Measurements from ENCODE around the gene PPCDC. TPM values are rescaled to one million over a fixed set of nuclear protein-coding genes. Genes with fewer than 3 reads are reported as not detected.

Gene PPCDC
- total RNA-seq, 1 donor from 2014 or later = 19.1 TPM

- peaks cover 42% of the 10 kb centered on the region for H3K27me3 Mint-ChIP-seq
- no peak overlapping the region for H3K27ac Mint-ChIP-seq
- no peaks in the 10 kb centered on the region for H3K9me3 Mint-ChIP-seq
- TF ChIP-seq, protein P1, sequence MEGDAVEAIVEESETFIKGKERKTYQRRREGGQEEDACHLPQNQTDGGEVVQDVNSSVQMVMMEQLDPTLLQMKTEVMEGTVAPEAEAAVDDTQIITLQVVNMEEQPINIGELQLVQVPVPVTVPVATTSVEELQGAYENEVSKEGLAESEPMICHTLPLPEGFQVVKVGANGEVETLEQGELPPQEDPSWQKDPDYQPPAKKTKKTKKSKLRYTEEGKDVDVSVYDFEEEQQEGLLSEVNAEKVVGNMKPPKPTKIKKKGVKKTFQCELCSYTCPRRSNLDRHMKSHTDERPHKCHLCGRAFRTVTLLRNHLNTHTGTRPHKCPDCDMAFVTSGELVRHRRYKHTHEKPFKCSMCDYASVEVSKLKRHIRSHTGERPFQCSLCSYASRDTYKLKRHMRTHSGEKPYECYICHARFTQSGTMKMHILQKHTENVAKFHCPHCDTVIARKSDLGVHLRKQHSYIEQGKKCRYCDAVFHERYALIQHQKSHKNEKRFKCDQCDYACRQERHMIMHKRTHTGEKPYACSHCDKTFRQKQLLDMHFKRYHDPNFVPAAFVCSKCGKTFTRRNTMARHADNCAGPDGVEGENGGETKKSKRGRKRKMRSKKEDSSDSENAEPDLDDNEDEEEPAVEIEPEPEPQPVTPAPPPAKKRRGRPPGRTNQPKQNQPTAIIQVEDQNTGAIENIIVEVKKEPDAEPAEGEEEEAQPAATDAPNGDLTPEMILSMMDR (conservative IDR thresholded peaks at IDR 0.05) = no peak
- no peak for DNase-seq (ENCODE audit: extremely low spot score, unreplicated experiment)
- peaks cover 15% of the 10 kb centered on the region for H3K4me1 Mint-ChIP-seq (ENCODE audit: unreplicated experiment)
- H3K36me3 Mint-ChIP-seq = peaks cover 4% of the 10 kb centered on the region
- no peak overlapping the region for H3K4me3 Mint-ChIP-seq
Observed at GRCh38 chr15:74994236-74994635, 29.2 kb upstream of the PPCDC start.

DNA sequence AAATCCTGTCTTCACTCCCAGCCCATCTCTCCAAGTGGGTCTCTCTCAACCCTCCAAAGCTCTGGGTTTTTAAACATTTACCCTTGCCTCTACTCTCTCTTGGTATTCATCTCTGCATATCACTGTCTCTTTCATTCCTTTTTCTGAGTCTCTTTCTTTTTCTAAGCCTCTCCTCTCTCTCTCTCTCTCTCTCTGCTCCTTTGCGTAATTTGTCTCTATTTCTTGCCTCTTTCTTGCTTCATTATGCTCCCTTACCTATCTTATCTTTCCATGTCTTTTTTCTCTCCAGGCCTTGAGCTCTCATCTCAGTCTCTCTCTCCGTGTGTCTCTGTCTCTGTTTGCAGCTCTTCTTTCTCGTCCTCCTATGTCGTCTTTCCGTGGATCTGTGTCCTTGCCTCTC, 28.7 kb upstream of the PPCDC start:
- H3K27me3 Mint-ChIP-seq = peaks cover 37% of the 10 kb centered on the region
- H3K9me3 Mint-ChIP-seq = no peaks in the 10 kb centered on the region
- H3K4me3 Mint-ChIP-seq = peak overlapping the region; percentile 86
- H3K27ac Mint-ChIP-seq = no peak overlapping the region
- peaks cover 15% of the 10 kb centered on the region for H3K4me1 Mint-ChIP-seq (ENCODE audit: unreplicated experiment)
- DNase-seq (ENCODE audit: extremely low spot score, unreplicated experiment) = no peak
- peaks cover 4% of the 10 kb centered on the region for H3K36me3 Mint-ChIP-seq
- TF ChIP-seq, protein P1 (conservative IDR thresholded peaks at IDR 0.05) = no peak

GRCh38 chr15:74995182-74995778, 28.1 kb upstream of the PPCDC start, which contains the start of gene SCAMP5:
Gene SCAMP5 (plus strand): TSS chr15:74995563. CDS start chr15:75011840, 16,277 bp downstream.
- TF ChIP-seq, protein P1 (conservative IDR thresholded peaks at IDR 0.05) = no peak
- Mint-ChIP-seq H3K4me3 (peak within 1 kb of the TSS; percentile 86), H3K36me3 (peaks cover 4% of the 10 kb centered on the region), H3K9me3 (no peaks in the 10 kb centered on the region), H3K4me1 (ENCODE audit: unreplicated experiment) (peaks cover 15% of the 10 kb centered on the region), H3K27me3 (peaks cover 34% of the 10 kb centered on the region), H3K27ac (peak within 1 kb of the TSS; percentile 73)
- DNase-seq (ENCODE audit: extremely low spot score, unreplicated experiment) = peak; percentile 97

DNA sequence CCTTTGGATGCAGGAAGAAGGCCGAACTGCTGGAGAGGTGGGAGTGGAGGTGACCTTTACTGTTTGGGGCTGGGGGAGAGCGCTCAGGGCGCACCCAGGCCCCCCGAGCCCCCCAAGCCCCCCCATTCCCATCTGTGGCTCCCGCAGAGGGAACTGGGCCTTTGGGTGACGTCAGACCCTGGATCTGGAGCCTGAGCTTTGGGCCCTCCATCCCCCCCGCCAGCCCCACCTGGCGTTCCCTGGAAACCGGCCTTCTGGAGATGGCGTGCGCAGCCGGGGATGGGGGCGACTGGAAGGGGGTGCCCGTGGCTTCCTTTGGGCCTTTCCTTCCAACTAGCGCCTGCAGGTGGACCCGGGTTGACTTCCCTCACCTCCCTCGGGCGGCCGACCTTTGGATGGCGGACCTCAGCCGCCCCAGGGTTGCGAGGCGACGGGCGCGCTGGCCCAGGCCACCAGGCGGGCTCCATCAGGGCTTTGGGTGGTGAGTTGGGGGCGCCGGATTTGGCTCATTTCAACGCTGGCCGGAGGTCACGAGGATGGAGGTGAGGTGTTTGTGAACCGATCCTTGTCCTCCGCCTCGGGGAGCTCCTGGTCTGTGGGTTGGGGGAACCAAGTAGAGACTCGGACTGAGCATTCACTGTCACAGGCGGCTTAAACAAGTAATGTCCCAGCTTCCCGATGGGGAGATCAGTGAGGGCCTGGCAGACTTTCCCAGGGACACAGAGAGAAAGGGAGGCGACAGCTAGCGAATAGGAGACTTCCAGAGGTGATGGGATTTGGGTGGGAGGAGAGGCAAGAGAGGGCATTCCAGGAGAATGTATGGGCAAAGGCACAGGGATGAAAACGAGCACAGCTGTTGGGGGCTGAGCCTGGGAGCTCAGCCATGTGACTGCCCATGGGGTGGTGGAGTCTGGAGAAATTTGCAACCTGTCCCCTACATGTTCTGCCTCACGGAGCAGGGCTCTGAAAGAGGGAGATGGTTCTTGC, 27.3 kb upstream of the PPCDC start:
- Mint-ChIP-seq H3K36me3 (peaks cover 4% of the 10 kb centered on the region), H3K27me3 (peaks cover 29% of the 10 kb centered on the region), H3K27ac (peak overlapping the region; percentile 73), H3K4me1 (ENCODE audit: unreplicated experiment) (peaks cover 15% of the 10 kb centered on the region), H3K4me3 (peak overlapping the region; percentile 86), H3K9me3 (no peaks in the 10 kb centered on the region)
- TF ChIP-seq, protein P1 (conservative IDR thresholded peaks at IDR 0.05) = no peak
- no peak for DNase-seq (ENCODE audit: extremely low spot score, unreplicated experiment)

DNA sequence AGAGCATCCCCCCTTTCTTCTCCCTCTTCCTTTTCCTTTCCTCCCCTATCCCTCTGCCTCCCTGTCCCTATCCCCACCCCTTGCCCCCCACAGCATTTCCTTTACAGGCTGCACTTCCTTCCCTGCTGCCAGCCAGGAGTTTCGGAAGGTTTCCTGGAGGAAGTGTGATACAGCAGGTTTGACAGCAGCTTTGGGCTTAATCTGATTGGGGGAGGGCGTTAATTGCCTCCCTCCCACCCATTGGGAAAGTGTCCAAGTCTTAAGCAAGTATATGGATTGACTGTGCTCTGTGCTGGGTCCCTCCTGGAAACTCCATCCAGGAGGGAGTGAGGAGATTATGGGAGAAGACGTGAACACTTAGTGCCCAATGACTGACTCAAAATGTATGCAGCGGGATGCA, 26.2 kb upstream of the PPCDC start:
- Mint-ChIP-seq H3K4me3 (peak overlapping the region; percentile 86), H3K27ac (no peak overlapping the region), H3K9me3 (no peaks in the 10 kb centered on the region), H3K27me3 (peaks cover 24% of the 10 kb centered on the region), H3K4me1 (ENCODE audit: unreplicated experiment) (peaks cover 15% of the 10 kb centered on the region), H3K36me3 (peaks cover 4% of the 10 kb centered on the region)
- TF ChIP-seq, protein P1 (conservative IDR thresholded peaks at IDR 0.05) = no peak
- DNase-seq (ENCODE audit: extremely low spot score, unreplicated experiment) = no peak

Measured in type B pancreatic cell (in vitro differentiated cells).